Smooth muscle cell of the umbilical artery (primary cell): ENCODE results near the gene C1QTNF6. TPM values are rescaled to one million over a fixed set of nuclear protein-coding genes. Genes with fewer than 3 reads are reported as not detected.

Experiments
- total RNA-seq: library from RNA; depleted of rRNA; stranded (reverse); fragments of >200 nt; gene quantifications from 2 replicates; pipeline ENCODE4 v1.2.3, GENCODE V29; 2014

C1QTNF6 gene
- 5.1 and 7.7 TPM in 2 replicates for total RNA-seq

GRCh38 chr22:37187891-37188761, at the start of gene C1QTNF6:
Gene C1QTNF6 (minus strand): TSS chr22:37188247. CDS start chr22:37188213, 34 bp downstream.

GRCh38 chr22:37212174-37212906, 24.3 kb upstream of the C1QTNF6 start, which contains the start of gene SSTR3:
Gene SSTR3 (minus strand): TSS chr22:37212477. CDS start chr22:37207803, 4,674 bp downstream.

Other genes with a start within 250 kb of the C1QTNF6 start
- 27.2 and 34.1 TPM in 2 replicates for gene TST, start 168.8 kb downstream of the C1QTNF6 start, total RNA-seq
- 52.0 and 69.2 TPM in 2 replicates for gene MPST, start 168.5 kb downstream of the C1QTNF6 start, total RNA-seq
- gene KCTD17, start 136.5 kb downstream of the C1QTNF6 start, total RNA-seq, result 32.4 and 35.8 TPM in 2 replicates
- not detected in 2 replicates for gene TMPRSS6, start 78.5 kb downstream of the C1QTNF6 start, total RNA-seq
- 0.09 TPM in 1 of 2 replicates, not detected in the other for gene IL2RB, start 38.3 kb downstream of the C1QTNF6 start, total RNA-seq
- not detected in 2 replicates for gene SSTR3, start 24.2 kb upstream of the C1QTNF6 start, total RNA-seq
- 3.3 and 16.2 TPM in 2 replicates for gene RAC2, start 56.0 kb upstream of the C1QTNF6 start, total RNA-seq
- under 0.01 and 0.14 TPM in 2 replicates for gene CYTH4, start 94.3 kb upstream of the C1QTNF6 start, total RNA-seq
- gene ELFN2, start 239.2 kb upstream of the C1QTNF6 start, total RNA-seq, result 0.59 and 0.74 TPM in 2 replicates